GM12878 (cell line): ENCODE results near the gene NKIRAS2. TPM values are rescaled to one million over a fixed set of nuclear protein-coding genes. Genes with fewer than 3 reads are reported as not detected.

Experiments
- ATAC-seq: fragments of 200-7000 bp; cut with Tn5 transposase; 3 replicates; pipeline ENCODE4 v1.9.1; 2020; ENCODE audit warnings: mild to moderate bottlenecking, moderate library complexity
- BruUV-seq: library from RNA; stranded (reverse); fragments of 400-500 nt; replicated peaks from 2 replicates; lab custom pipeline; 2021; lab: Mats Ljungman, UMichigan
- CTCF ChIA-PET: fragments of 300-600 bp; sonication (Branson Sonifier 250); formaldehyde crosslinking; extraction: SDS; loops from one replicate; lab custom pipeline; 2021; ENCODE audit warnings: inconsistent platforms; lab: Yijun Ruan, JAX
- POLR2A ChIA-PET: fragments of 350-600 bp; formaldehyde crosslinking; extraction: SDS; loops from one replicate; lab custom pipeline; 2021; ENCODE audit warnings: inconsistent platforms; lab: Charles Lee
- RAD21 ChIA-PET: fragments of 300-600 bp; sonication (Branson Sonifier 250); formaldehyde crosslinking; loops from one replicate; lab custom pipeline; 2023; ENCODE audit warnings: antibody characterized with exemption; ENCODE audit not compliant: unreplicated experiment; lab: Charles Lee
- SMC1A ChIA-PET: fragments of 300-600 bp; sonication (Branson Sonifier 250); formaldehyde crosslinking; loops from one replicate; lab custom pipeline; 2023; ENCODE audit not compliant: unreplicated experiment, uncharacterized antibody; lab: Charles Lee
- DNase-seq: peaks from one replicate; pipeline ENCODE4 v3.0.0-alpha.2; 2011; ENCODE audit warnings: low read depth, low spot score
- FAIRE-seq: peaks from 3 replicates; lab custom pipeline; 2011; peaks lifted over from hg19 to GRCh38; lab: Jason Lieb, UNC
- H2AFZ ChIP-seq: 2 replicates; pipeline ENCODE4 v1.6.0; 2011; ENCODE audit warnings: low read depth, low read length, control low read depth; ENCODE audit not compliant: control insufficient read depth
- H3K27ac ChIP-seq: 2 replicates; pipeline ENCODE4 v1.5.1; 2011; ENCODE audit warnings: control low read depth; ENCODE audit not compliant: control insufficient read depth, insufficient read depth
- H3K27me3 ChIP-seq, 2 experiments: replicated peaks in 1 of 2; 2 replicates each; pipeline versions ENCODE4 v1.6.0 to v1.6.1; 2011; ENCODE audit warnings: low read length in 1 of 2; ENCODE audit not compliant: control insufficient read depth in 2 of 2, insufficient read depth in 2 of 2
- H3K36me3 ChIP-seq, 2 experiments: 2 replicates each; pipeline ENCODE4 v1.5.1; 2011; ENCODE audit warnings: low read length in 1 of 2; ENCODE audit not compliant: control insufficient read depth in 2 of 2, insufficient read depth in 2 of 2
- H3K4me1 ChIP-seq: 2 replicates; pipeline ENCODE4 v1.6.1; 2011; ENCODE audit warnings: mild to moderate bottlenecking, low read length, moderate library complexity, mixed read lengths; ENCODE audit not compliant: control insufficient read depth, insufficient read depth
- H3K4me2 ChIP-seq: 2 replicates; pipeline ENCODE4 v1.6.0; 2011; ENCODE audit warnings: control low read depth; ENCODE audit not compliant: control insufficient read depth, insufficient read depth
- H3K4me3 ChIP-seq: fragments of 200-600 bp; sonication (generic); 2 replicates; pipeline ENCODE4 v1.5.1; 2016
- H3K79me2 ChIP-seq: 2 replicates; pipeline ENCODE4 v1.6.0; 2011; ENCODE audit warnings: low read length; ENCODE audit not compliant: control insufficient read depth, insufficient read depth
- H3K9ac ChIP-seq: 2 replicates; pipeline ENCODE4 v1.8.0; 2011; ENCODE audit warnings: low read length, control low read depth, mixed read lengths; ENCODE audit not compliant: control insufficient read depth, insufficient read depth
- H3K9me3 ChIP-seq: replicated peaks from 3 replicates; pipeline ENCODE4 v1.5.1; 2011; ENCODE audit warnings: mild to moderate bottlenecking, low read length; ENCODE audit not compliant: control insufficient read depth, insufficient read depth
- H4K20me1 ChIP-seq: 2 replicates; pipeline ENCODE4 v1.6.0; 2011; ENCODE audit not compliant: control insufficient read depth, insufficient read depth
- ATF3 ChIP-seq: IDR thresholded peaks from 2 replicates; pipeline ENCODE4 v1.6.1; 2011; ENCODE audit warnings: low read depth, mild to moderate bottlenecking, low read length, moderate library complexity, borderline replicate concordance; ENCODE audit errors: extremely low read depth
- EED ChIP-seq: sonication (generic); IDR thresholded peaks from 2 replicates; pipeline ENCODE4 v1.6.1; 2016; ENCODE audit warnings: antibody characterized with exemption, low read depth
- IKZF2 ChIP-seq, 2 experiments: fragments of 450-650 bp; IDR thresholded peaks; 2 replicates each; pipeline ENCODE4 v1.6.1; 2017; ENCODE audit warnings: mild to moderate bottlenecking in 2 of 2, moderate library complexity in 2 of 2
- NFYA ChIP-seq: IDR thresholded peaks from 2 replicates; pipeline ENCODE4 v1.6.1; 2011; ENCODE audit warnings: low read depth, mild to moderate bottlenecking, low read length, improper control_type of control experiment, borderline replicate concordance
- SRF ChIP-seq, 2 experiments: IDR thresholded peaks; 2 replicates each; pipeline ENCODE4 v1.6.1; 2011; ENCODE audit warnings: low read depth in 2 of 2, low read length in 2 of 2, mild to moderate bottlenecking in 1 of 2, moderate library complexity in 1 of 2
- ZNF687 ChIP-seq: fragments of 450-650 bp; IDR thresholded peaks from 2 replicates; pipeline ENCODE4 v1.6.1; 2017; ENCODE audit warnings: mild to moderate bottlenecking, moderate library complexity
- WGBS: methylation state at CpG from one replicate; pipeline ENCODE4 v1.1.6; 2016; ENCODE audit warnings: low lambda C conversion rate; ENCODE audit not compliant: insufficient replicate concordance, insufficient coverage; ENCODE audit errors: missing lambda C conversion rate; 5-methylcytosine and 5-hydroxymethylcytosine counted together
- in situ Hi-C: fragments of 300-500 bp; cut with MboI; formaldehyde crosslinking; loops from 9 replicates; pipeline ENCODE4 v1.14.3; 2018; ENCODE audit warnings: mixed read lengths
- intact Hi-C: fragments of 100-400 bp; cut with micrococcal nuclease; formaldehyde crosslinking; loops from one replicate; pipeline ENCODE4 v1.14.2; 2022; ENCODE audit not compliant: unreplicated experiment
- polyA plus RNA-seq, 11 experiments: library from polyadenylated mRNA; depleted of rRNA in 4 of 11; unstranded in 6 of 11; stranded (reverse) in 5 of 11; fragments of >200 nt; fragmentation: Nextera tagmentation in 4 of 11; fragmentation: Illumina TruSeq in 1 of 11; extraction: Ambion mirVana in 4 of 11; extraction: Trizol in 1 of 11; gene quantifications; 1 replicate in 1 of 11; 2 replicates in 10 of 11; pipeline versions ENCODE4 v1.2.1 to v1.2.3, GENCODE V29; 2011 to 2016; ENCODE audit warnings: inconsistent platforms in 2 of 11, missing spikeins in 2 of 11, low read depth in 1 of 11
- total RNA-seq, 4 experiments: library from RNA; depleted of rRNA in 3 of 4; stranded (reverse); fragments of >200 nt in 3 of 4; fragmentation: Illumina TruSeq in 1 of 4; extraction: Trizol in 1 of 4; gene quantifications; 2 replicates each; pipeline versions ENCODE4 v1.2.1 to v1.2.3, GENCODE V29; 2013 to 2021

The NKIRAS2 gene
- total and polyA plus RNA-seq, 10 of the 15 experiments (the other 5 are each of a cell fraction or from before 2014, with no cell fraction given) = 6.4 to 49.7 (median 27.2) TPM

GRCh38 chr17:42071810-42072209, 51.9 kb downstream of the NKIRAS2 start:
- in situ Hi-C loops (no loop called here), intact Hi-C loops (no loop called here)
- ChIA-PET CTCF (interaction anchor here (1.1 to 1.2 kb wide), 2 partner anchors 65 to 334 kb away, joined by 3 to 4 read pairs; no protein-coding TSS in a partner anchor), SMC1A (no interaction called here), RAD21 (no interaction called here), POLR2A (interaction anchor here (0.5 to 1.0 kb wide), 3 partner anchors 12 to 281 kb away, joined by 3 read pairs; no protein-coding TSS in a partner anchor)
- no peak for DNase-seq
- FAIRE-seq = no peak
- no peak overlapping the region; the same call in 1 of the 2 replicates for H2AFZ ChIP-seq
- no peak overlapping the region for H3K27ac ChIP-seq
- H4K20me1 ChIP-seq = no peaks in the 10 kb centered on the region
- no peaks in the 10 kb centered on the region for H3K9me3 ChIP-seq
- peaks cover 9 to 11% of the 10 kb centered on the region in 2 experiments for H3K27me3 ChIP-seq
- H3K9ac ChIP-seq = no peak overlapping the region
- H3K4me3 ChIP-seq = no peak overlapping the region
- no TSS peak for BruUV-seq
- ATAC-seq = no peak
- H3K36me3 ChIP-seq = no peaks in the 10 kb centered on the region
- H3K4me2 ChIP-seq = no peak overlapping the region
- H3K4me1 ChIP-seq = no peaks in the 10 kb centered on the region
- 0% methylated on average over 3 of the region's 3 CpGs for WGBS
- H3K79me2 ChIP-seq = no peaks in the 10 kb centered on the region
- no peak for TF ChIP-seq ATF3
- TF ChIP-seq NFYA = no peak
- TF ChIP-seq SRF (IDR thresholded peaks at IDR 0.05; ENCODE audit: low read depth in 2 of 2, low read length in 2 of 2) = no peak
- TF ChIP-seq IKZF2 (IDR thresholded peaks at IDR 0.05) = no peak
- no peak for TF ChIP-seq ZNF687
- TF ChIP-seq EED = no peak
